Measurements from ENCODE around the gene MYBPH. TPM values are rescaled to one million over a fixed set of nuclear protein-coding genes. Genes with fewer than 3 reads are reported as not detected.
A peak's percentile ranks its signal among the peaks of the same experiment; 100 is the strongest.

Gene MYBPH
- total RNA-seq, 1 experiment from 2014 or later, result not detected

DNA sequence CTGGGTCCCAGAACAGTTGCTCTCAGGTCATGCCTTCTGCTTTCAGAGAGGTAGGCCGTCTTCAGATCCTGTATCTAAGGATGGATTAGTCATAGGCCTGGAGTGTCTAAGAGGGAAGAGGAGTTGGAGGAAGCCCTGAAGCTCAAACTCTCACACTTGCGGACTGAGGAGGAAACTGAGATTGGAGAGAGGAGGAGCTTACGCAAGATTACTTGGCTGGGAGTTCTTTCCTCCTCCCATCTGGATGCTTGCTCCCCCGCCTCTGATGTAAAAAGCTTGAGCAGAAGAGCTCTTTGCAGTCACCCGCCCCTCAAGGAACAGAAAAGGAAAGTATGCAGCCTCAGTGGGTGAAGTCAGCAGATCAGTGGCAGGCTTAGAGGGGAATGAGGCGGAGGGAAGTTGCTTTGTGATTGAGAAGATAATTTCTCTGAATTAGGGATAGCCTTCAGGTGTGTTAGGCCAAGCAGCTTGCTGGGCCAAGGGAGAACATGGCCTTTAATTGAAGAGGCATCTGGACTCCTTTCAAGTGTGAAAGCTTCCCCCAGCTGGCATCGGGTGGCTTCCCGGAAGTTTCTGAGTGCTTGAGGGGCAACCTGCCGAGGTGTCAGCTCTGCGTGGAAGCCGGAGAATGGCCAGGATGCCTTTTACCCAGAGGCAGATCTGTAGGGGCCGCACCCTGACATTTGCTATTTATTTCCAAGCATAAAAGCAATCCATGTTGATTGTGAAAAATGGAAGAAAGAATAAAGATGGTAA is 41.5 kb downstream of the MYBPH start:
- no peaks in the 10 kb centered on the region for H4K20me1 ChIP-seq (ENCODE audit: control insufficient read depth, insufficient read depth, insufficient read length)
- H3K27me3 ChIP-seq (ENCODE audit: insufficient read depth, low read length), result no peaks in the 10 kb centered on the region; the same call in 1 of the 2 replicates
- DNase-seq, result no peak
- no CpG with 5 or more reads among the region's 12 CpGs for WGBS (ENCODE audit: extremely low coverage, insufficient read length, low lambda C conversion rate)
- H3K23ac ChIP-seq (ENCODE audit: insufficient read length, low read depth, low read length), result no peak overlapping the region
- no peaks in the 10 kb centered on the region for H3K9me3 Mint-ChIP-seq
- H3K9ac ChIP-seq (ENCODE audit: extremely low read depth, insufficient read length, low read length), result no peak overlapping the region
- H4K5ac ChIP-seq (ENCODE audit: insufficient read length, low read depth, low read length), result no peak overlapping the region
- no peak overlapping the region for H2AFZ ChIP-seq (ENCODE audit: low read length)
- no peaks in the 10 kb centered on the region for H3K36me3 Mint-ChIP-seq (ENCODE audit: insufficient read depth in 1 of 3, low read depth in 3 of 3)
- H3K18ac ChIP-seq (ENCODE audit: insufficient read length, low read depth, low read length), result no peak overlapping the region
- H3K9me3 ChIP-seq (ENCODE audit: control insufficient read depth, low read depth, low read length), result no peaks in the 10 kb centered on the region
- TF ChIP-seq, protein P1, sequence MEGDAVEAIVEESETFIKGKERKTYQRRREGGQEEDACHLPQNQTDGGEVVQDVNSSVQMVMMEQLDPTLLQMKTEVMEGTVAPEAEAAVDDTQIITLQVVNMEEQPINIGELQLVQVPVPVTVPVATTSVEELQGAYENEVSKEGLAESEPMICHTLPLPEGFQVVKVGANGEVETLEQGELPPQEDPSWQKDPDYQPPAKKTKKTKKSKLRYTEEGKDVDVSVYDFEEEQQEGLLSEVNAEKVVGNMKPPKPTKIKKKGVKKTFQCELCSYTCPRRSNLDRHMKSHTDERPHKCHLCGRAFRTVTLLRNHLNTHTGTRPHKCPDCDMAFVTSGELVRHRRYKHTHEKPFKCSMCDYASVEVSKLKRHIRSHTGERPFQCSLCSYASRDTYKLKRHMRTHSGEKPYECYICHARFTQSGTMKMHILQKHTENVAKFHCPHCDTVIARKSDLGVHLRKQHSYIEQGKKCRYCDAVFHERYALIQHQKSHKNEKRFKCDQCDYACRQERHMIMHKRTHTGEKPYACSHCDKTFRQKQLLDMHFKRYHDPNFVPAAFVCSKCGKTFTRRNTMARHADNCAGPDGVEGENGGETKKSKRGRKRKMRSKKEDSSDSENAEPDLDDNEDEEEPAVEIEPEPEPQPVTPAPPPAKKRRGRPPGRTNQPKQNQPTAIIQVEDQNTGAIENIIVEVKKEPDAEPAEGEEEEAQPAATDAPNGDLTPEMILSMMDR (conservative IDR thresholded peaks at IDR 0.05), result no peak
- no peak overlapping the region for H2AK5ac ChIP-seq (ENCODE audit: insufficient read length, low read length)
- peaks cover 13% of the 10 kb centered on the region for H3K27me3 Mint-ChIP-seq (ENCODE audit: low read depth)
- no peaks in the 10 kb centered on the region for H3K4me1 ChIP-seq (ENCODE audit: insufficient read depth, low read length)
- H3K56ac ChIP-seq (ENCODE audit: insufficient read length, low read depth, low read length), result no peak overlapping the region
- H2BK5ac ChIP-seq (ENCODE audit: insufficient read length, low read length), result no peak overlapping the region
- H2BK120ac ChIP-seq (ENCODE audit: low read depth, low read length, poor library complexity, severe bottlenecking), result no peak overlapping the region
- H3K4me3 Mint-ChIP-seq, result no peak overlapping the region
- no peaks in the 10 kb centered on the region for H3K79me2 ChIP-seq (ENCODE audit: insufficient read depth, low read length)
- H3K79me1 ChIP-seq (ENCODE audit: insufficient read depth, low read depth, low read length, poor library complexity, severe bottlenecking), result no peaks in the 10 kb centered on the region
- no peaks in the 10 kb centered on the region for H3K23me2 ChIP-seq (ENCODE audit: insufficient read length, low read depth, low read length, poor library complexity, severe bottlenecking)
- H3K27ac ChIP-seq (ENCODE audit: insufficient read length, low read depth, low read length), result no peak overlapping the region
- H3T11ph ChIP-seq (ENCODE audit: low read length), result no peak overlapping the region
- no peak overlapping the region for H4K91ac ChIP-seq (ENCODE audit: insufficient read length, low read depth, low read length)
- H2BK12ac ChIP-seq (ENCODE audit: insufficient read length, low read depth, low read length), result no peak overlapping the region
- no peak overlapping the region for H3K14ac ChIP-seq (ENCODE audit: insufficient read depth, low read length)
- peaks cover 13 to 19% of the 10 kb centered on the region in 2 experiments for H3K4me1 Mint-ChIP-seq
- no peak overlapping the region for H2BK15ac ChIP-seq (ENCODE audit: low read depth, low read length)
- no peak overlapping the region for H3K4me2 ChIP-seq (ENCODE audit: insufficient read depth, insufficient read length, low read length)
- no peak overlapping the region for H2BK20ac ChIP-seq (ENCODE audit: low read depth, low read length, poor library complexity, severe bottlenecking)
- no peak overlapping the region for H4K8ac ChIP-seq (replicated peaks; ENCODE audit: insufficient read length, low read depth, low read length)
- H3K4ac ChIP-seq (ENCODE audit: low read depth, low read length), result no peak overlapping the region
- peak overlapping the region in 1 of 3 experiments; percentile 71; a peak in 2 of 7 replicates for H3K27ac Mint-ChIP-seq

Data from H9 (cell line).